ENCODE measurements around the gene C16orf87.
"Not testable (repeated sequence)": the region's sequence is repeated elsewhere in the genome, so short reads cannot be mapped to it uniquely, and the experiment has no call there.

C16orf87 gene

GRCh38 chr16:46789499-46790414 lies 41.2 kb downstream of the C16orf87 start:
- DNase-seq (ENCODE audit: low read depth, low spot score): peak; percentile 67
- in situ Hi-C loops (cut with HindIII; ENCODE audit: low sequenced_read_pairs): no loop called here
- TF ChIP-seq CTCF (IDR thresholded peaks at IDR 0.05; ENCODE audit: low read depth, low read length): no peak
- peak overlapping the region; percentile 55 for H3K4me3 ChIP-seq (ENCODE audit: low read depth, low read length)

- no peak for DNase-seq (ENCODE audit: low read depth, low spot score)
- in situ Hi-C loops (cut with HindIII; ENCODE audit: low sequenced_read_pairs): no loop called here
- H3K4me3 ChIP-seq (ENCODE audit: low read depth, low read length): no peak overlapping the region
- TF ChIP-seq CTCF (IDR thresholded peaks at IDR 0.05; ENCODE audit: low read depth, low read length): no peak
These were observed 42.0 kb downstream of the C16orf87 start for GRCh38 chr16:46788891-46789474.

- no peak for DNase-seq (ENCODE audit: low read depth, low spot score)
- no peak overlapping the region for H3K4me3 ChIP-seq (ENCODE audit: low read depth, low read length)
- in situ Hi-C loops (cut with HindIII; ENCODE audit: low sequenced_read_pairs): no loop called here
These were observed 43.1 kb downstream of the C16orf87 start for GRCh38 chr16:46787909-46788308.

GRCh38 chr16:46785076-46785845 lies 45.7 kb downstream of the C16orf87 start:
- no peak for TF ChIP-seq CTCF (IDR thresholded peaks at IDR 0.05; ENCODE audit: low read depth, low read length)
- H3K4me3 ChIP-seq (ENCODE audit: low read depth, low read length): no peak overlapping the region
- in situ Hi-C loops (cut with HindIII; ENCODE audit: low sequenced_read_pairs): no loop called here
- no peak for DNase-seq (ENCODE audit: low read depth, low spot score)

More at GRCh38 chr16:46787909-46788308, 43.1 kb downstream of the C16orf87 start:
- TF ChIP-seq CTCF (IDR thresholded peaks at IDR 0.05; ENCODE audit: low read depth, low read length): no peak

GRCh38 chr16:46784569-46784968 lies 46.4 kb downstream of the C16orf87 start:
- in situ Hi-C loops (cut with HindIII; ENCODE audit: low sequenced_read_pairs); H3K4me3 ChIP-seq (ENCODE audit: low read depth, low read length); DNase-seq (ENCODE audit: low read depth, low spot score): not testable (repeated sequence)

GRCh38 chr16:46783800-46784199 lies 47.2 kb downstream of the C16orf87 start:
- no peak overlapping the region for H3K4me3 ChIP-seq (ENCODE audit: low read depth, low read length)
- no peak for DNase-seq (ENCODE audit: low read depth, low spot score)
- in situ Hi-C loops (cut with HindIII; ENCODE audit: low sequenced_read_pairs): no loop called here
- TF ChIP-seq CTCF (IDR thresholded peaks at IDR 0.05; ENCODE audit: low read depth, low read length): no peak
